Activated gamma-delta T cell treated with Interleukin-2 at 50 U/mL for 16 hours (primary cell): ENCODE data around the gene DUSP15.
A peak's percentile ranks its signal among the peaks of the same experiment; 100 is the strongest.

Source experiments
- DNase-seq: peaks from one replicate; pipeline ENCODE4 v3.0.0-alpha.2; 2020

Gene DUSP15

DNA sequence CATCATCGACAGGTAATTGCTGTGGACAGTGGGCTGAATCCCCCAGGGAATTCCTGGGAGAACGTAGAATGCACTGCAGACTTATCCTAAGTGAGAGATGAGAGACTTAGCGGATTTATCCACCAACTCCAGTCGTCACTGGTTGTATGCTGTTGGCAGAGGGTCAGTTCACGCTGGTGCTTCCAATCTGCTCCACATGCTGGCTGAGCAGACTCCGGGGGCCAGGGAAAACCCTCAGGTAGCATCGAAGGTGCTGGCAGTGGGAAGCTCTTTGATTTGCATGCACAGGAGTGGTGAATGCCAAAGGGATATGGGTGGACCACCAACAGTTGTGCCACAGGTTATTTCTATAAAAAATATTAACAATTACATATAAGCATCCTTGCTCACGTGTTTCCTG is 20.3 kb upstream of the DUSP15 start:
- no peak for DNase-seq

DNA sequence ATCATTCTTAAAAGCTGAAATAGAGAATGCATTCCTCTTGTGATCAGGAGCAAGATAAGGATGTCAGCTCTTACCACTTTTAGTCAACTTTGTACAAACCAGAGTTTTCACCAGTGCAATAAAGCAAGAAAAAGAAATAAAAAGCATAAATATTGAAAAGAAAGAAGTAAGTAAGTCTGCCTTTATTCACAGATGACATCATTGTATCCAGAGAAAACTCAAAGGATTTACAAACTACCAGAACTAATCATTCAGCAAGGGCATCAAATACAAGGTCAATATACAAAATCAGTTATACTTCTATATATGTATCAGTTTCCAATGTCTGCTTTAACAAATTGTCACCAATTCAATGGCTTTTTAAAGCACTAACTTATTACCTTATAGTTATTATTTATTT is 13.5 kb upstream of the DUSP15 start:
- DNase-seq: no peak

DNA sequence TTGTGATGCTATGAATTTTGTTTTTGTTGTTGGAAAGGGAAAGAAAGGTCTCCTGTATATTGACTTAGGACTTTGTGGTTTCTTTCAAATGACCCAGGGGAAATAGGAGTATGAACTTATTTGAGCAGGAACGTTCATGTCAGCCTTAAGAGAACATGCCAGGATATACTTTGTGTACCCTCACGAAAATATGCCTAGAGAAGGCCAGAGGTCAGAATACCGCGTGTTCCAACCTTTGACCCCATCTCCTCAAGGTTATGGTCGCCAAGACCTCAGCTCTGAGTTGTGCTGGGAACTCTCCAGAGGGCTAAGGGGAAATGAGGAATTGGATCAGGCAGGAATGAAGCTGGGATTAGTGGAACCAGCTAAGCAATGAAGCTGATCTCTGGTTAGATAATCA is 11.6 kb upstream of the DUSP15 start:
- DNase-seq: no peak

DNA sequence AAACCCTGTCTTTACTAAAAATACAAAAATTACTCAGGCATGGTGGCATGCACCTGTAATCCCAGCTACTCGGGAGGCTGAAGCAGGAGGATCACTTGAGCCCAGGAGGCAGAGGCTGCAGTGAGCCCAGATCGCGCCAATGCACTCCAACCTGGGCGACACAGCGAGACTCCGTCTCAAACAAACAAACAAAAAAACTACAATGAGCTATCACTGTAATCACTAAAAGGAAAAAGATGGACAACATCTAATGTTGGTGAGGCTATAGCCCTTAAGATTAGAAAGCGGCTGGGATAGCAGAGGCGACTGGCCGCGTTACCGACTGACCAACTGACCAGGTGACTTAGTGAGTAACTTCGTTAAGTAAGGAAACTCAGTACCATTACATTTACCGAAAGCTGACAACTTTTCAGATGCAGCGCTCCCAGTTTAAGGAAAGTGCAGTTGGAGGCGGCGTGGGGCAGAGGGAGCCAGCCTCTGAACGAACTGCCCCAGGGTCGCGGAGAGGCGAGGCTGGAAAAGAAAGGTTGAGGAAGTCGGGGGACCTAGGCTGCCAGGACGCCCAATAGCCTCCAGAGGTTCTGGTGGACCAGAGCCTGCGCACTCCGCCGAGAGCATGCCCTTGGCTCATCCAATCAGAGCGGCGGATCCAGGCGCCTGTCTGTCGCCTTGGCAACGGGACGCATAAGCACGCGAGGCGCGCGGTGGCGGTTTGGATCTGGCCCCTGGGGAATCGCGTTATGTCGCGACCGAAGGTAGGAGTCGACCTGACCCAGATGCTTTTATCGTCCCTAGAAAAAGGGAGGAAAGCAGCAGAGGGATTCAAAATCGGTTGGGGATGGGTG is 9.0 kb upstream of the DUSP15 start:
- DNase-seq: peak; percentile 70

DNA sequence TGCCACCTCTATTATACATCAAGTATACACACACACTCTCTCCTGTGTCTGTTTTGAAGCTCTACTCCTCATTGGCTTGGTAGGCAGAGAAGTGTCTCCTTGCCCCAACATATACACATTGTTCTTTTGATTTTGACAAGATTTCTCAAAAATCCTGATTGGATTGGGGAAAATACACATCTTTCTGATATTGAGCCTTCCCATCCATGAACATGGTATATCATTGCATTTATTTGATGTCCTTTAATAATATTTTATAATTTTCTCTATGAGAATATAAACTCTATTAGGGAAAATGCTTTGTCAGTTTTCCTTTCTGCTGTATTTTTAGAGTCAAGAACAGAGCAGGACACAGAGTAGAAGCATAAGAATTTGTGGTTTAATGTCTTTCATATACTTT is 7.4 kb upstream of the DUSP15 start:
- no peak for DNase-seq

DNA sequence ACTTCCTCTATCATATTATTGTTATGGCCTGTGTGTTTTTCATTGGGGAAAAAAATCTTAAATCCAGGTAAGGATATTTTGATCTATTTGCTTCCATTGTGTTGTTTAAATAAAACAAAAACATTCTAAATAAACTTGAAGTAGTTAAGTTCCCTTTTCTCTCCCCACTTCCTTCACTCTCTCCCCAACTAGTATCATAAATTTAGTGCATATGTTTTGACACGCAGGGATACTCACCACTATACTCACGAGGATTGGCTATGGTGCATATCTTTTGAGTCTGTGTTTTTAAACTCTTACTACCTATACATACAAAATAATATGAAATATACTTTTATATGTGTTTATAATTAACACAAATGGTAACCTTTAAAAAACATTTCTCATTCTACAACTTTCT is 5.3 kb upstream of the DUSP15 start:
- DNase-seq: no peak

DNA sequence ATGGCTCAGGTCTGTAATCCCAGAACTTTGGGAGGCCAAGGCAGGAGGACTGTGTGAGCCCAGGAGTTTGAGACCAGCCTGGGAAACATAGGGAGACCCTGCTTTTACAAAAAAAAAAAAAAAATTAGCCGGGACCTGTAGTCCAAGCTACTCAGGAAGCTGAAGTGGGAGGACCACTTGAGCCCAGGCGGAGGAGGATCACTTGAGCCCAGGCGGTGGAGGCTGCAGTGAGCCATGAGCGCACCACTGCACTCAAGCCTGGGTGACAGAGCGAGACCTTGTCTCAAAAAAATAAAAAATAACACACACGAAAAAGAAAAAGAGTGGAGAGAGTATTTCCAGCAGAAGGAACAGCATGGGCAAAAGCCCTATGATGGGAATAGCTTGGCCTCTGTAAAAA is 2.1 kb upstream of the DUSP15 start:
- DNase-seq: no peak

DNA sequence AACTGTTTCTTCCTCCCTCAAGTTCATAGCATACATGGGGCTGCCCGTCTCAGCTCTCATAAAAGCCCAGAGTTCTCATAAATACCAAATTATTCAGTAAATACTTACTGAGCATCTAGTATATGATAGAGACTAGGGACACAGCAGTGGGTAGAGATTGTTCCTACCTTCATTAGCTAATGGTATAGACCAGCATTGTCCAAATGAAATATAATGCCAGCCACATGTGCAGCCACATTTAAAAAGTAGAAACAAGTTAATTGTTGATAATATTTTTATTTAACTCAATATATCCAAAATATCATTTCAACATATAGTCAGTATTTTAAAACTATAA is 1.3 kb upstream of the DUSP15 start:
- no peak for DNase-seq

DNA sequence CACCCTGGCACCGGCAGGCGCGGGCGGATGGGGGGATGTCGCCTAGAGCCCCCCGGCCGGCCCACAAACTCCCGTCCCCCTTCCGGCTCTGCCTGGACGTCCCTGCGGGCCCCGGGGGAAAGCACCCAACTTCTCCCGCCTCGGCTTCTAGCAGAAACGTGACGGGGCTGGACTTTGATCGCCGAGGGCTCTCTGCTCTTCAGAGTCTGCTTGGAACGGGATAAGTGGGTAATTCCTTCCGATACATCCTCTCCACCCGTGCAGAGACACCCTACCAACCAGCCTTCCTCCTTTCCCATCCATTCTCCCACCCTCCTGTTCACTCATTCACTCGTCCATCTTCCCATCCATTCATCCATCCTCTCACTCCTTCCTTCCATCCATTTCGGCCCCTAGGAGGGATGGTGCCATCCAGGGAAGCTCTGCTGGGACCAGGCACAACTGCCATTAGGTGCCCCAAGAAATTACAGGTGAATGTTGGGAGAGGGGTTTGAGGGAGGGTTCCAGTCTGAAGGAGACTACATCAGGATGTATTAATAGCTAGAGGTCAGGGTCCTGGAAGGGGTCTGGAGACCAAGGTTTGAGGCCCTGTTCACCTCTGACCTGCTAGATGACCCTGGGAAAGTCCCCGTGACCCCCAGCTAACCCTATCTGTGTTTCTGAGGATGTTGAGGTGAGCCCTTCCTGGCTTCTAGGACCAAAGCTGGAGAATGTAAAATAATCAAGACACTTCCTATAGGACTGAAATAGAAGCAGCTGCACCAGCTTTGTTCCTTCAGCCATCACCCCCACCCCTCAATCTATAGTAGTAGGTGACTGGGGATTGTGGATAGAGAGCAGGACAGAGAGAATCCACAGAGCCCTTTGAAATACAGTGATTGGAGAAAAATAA is 645 bp upstream of the DUSP15 start:
- no peak for DNase-seq

DNA sequence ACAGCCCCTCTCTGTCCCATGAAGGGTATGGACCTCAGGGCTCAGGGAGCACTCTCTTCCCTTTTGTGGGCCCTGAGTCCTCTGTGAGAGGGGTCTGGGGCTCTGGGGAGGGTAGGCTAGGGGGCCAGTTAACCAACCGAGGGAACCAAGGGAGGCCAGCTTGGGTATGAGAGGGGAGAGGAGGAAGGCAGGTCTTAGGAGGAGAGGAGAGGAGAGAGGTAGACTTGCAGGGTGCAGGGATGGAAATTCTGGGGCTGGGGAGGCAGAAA is 720 bp downstream of the DUSP15 start:
- DNase-seq: no peak

DNA sequence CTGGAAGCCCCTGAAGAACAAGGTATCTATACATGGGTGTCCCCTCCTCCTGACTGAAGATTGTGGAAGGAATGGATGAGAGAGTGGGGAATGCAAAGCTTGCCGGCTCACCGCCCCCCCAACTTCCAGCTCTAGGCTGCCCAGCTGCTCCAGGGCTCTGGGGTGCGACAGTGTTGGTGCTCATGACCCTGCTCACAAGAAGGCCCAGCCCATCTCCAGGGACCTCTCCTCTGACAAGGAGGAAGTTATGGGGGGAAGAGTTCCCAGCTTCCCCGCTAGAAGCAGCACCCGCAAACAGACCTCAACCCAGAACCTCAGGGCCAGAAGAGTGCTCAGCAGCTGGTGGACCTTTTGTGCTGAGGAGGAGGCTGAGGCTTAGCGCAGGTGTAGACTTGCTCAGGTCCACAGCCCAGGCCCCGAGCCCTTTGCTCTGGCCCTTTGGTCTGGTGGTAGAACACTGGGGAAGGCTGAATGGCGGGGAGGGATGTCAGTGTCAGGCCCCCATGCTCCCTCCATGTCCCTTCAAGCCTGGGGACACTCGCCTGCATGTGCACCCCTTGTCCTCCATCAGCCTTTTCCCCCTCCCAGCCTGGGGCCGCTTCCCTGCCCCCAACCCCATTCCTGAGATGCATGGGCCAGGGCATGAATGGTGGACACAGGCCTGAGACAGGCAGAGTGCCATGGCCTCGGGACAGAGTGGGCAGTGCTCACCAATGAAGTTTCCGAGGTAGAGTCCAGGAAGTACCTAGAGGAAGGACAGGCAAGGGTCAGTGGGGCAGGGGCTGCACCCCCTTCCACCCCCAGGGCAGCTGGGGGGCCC is 1.3 kb downstream of the DUSP15 start:
- DNase-seq: no peak

DNA sequence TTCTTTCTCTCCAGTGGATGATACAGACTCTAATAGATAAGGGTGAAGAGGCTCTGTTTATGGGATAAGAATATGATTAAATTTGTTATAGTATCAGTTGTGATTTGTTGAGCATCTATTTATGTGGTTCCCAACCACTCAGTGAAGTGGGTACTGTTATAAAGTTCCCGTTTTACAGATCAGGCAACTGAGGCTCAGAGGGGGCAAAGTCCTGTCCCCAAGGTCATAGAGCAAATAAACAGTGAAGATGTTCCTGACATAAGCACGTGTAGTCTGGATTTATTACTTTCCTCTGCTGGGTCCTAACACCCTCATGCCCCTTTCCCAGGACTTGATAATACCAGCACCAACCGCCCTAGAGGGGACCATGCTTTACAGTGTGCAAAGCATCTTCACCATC is 4.1 kb downstream of the DUSP15 start:
- no peak for DNase-seq

DNA sequence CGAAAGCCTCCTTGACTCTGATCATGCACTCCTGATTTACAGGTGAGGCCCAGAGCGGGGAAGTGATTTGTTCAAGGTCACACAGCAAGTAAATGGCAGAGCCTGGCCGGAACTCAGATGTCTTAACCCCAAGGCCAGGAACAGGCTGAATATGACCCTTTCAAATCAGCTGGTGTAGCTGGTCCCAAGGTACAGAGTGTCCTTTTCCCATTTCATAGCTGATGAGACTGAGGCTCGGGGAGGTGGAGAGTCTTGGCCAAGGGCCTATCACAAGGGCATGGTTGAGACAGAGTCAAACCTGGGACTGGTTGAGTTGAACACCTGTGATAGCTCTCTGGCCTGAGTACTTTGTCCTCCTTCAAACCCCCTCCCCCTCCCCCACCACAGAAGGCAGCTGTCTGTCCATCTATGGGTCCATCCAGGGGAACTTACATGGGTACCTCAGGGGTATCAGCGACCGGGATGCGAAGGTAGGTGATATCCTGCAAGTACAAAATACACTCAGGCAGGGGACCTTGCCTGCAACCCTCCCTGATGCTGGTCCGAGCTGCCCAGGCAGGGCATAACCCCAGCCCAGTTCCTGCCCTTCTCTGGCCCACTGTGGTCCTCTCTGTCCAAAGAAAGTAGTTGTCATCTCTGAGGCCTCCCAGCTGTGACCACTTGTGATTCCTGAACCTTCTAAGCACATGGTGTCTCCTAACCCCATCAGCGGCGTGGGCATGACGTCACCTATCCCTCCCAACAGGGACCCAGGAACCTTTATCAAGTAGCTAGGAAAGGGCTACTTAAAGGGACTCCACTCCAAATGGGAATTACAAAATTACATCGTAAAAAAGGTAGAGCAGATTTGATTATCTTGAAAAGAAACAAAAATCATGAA is 5.6 kb downstream of the DUSP15 start:
- no peak for DNase-seq

DNA sequence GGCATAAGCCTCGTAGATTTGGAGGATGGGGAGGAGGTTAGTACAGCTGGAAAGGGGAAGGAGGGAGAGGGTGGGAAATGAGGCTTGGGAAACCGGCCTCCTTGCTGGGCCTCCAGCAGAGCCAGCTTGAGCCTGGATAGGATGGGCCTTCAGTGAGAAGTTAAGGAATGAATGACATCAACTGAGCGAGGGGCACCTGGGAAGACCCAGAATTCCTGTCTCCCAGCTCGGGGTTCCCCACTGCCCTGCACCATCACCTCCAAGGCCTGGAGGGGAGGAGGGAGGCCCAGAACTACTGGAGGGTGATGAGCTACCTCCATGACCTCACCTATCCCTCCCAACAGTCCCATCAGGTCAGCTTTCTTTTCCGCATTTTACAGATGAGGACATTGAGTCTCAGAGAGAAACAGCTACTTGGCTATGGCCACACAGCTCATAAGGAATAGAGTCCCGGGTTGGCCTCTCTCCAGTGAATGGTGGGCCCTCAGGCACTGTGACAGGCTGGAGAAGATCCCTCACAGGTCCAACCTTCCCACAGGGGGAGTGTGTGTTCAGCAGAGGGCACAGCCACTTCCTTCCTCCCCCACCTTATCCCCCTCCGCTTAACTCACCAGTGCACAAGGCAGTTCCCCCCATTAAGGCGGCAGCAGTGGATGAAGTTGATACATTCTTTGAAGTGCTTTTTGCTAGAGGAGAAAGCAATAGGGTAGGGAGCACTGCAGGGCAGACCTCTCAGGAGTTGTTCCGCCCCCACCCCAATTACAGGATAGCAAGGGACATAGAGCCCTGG is 6.8 kb downstream of the DUSP15 start:
- DNase-seq: no peak

DNA sequence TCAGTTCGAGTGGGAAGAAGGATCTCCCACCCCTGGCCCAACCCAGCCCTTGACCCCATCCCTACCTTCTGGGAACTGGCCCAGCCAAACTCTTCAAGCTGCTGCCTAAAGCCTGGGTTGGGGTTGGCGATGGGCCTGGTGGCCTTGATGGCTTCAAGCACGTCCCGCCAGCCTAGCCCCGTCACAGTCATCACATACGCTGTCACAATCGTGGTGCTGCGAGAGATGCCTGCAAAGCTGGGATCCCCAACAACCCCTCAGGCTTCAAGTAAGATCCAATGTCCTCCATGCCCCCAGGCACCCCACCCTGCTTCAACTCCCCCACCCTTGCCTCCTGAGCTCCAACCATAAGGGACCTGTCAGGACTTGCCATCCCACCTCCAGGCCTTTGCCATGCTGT is 7.8 kb downstream of the DUSP15 start:
- DNase-seq: no peak

DNA sequence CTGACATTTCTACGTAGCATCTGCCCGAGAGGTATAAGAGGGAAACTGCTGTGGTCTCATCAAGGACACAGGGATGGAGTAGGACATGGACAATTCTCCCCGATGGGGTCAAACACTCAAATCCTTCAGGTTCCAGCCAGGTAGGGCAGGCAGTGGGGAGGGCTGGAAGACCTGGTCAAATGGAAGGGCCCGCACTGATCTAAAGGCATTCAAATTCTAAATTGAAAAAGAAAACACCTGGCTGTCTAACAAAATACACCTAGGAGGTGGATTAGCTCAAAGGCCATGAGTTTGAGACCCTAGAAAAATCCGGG is 8.2 kb downstream of the DUSP15 start:
- DNase-seq: no peak

DNA sequence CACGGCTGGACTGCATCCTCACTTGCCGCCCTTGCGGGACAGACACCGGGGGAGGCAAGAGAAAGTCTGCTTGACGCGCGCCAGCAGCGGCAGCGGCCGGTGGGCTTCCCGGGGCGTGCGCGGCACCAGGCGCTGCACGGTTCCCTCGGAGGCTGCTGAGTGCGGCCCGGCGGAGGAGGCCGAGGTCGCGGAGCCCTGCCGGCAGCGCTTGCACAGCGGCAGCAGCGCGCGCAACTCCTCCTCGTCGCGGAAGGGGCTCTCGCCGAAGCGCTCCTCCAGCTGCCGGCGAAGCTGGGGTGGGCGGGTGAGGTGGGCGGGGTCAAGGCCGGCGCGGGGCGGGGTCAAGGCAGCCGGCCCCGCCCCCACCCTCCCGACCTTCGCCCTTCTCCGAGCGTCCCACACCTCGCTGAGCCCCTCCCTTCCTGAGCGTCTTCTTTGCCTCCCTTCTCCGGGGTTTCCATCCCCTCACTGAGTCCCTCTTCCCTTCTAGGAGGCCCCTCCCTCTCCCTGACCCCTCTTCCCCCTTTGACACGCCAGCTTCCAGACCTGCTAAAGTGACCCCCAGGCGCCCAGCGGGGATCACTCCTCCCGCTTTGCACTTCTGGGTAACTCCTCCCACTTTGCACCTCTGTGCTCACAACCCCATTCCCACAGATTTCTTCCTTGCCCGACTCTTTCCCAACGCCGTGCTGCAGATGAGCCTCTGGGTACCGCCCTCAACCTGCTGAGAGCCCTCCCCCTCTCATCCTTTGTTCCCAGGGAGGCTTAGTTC is 8.8 kb downstream of the DUSP15 start:
- peak; percentile 62 for DNase-seq

DNA sequence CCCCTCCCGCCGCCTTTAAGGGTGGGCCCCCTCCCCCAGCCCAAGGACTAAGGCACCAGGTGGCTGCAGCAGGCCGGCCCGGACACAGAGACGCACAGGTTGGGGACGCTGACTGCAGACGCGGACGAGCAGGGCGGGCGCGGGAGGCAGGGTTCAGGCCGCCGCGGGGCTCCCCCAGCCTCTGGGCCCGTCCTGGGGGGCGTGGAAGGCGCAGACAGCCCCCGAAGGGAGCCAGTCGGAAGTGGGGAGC is 9.3 kb downstream of the DUSP15 start:
- no peak for DNase-seq

DNA sequence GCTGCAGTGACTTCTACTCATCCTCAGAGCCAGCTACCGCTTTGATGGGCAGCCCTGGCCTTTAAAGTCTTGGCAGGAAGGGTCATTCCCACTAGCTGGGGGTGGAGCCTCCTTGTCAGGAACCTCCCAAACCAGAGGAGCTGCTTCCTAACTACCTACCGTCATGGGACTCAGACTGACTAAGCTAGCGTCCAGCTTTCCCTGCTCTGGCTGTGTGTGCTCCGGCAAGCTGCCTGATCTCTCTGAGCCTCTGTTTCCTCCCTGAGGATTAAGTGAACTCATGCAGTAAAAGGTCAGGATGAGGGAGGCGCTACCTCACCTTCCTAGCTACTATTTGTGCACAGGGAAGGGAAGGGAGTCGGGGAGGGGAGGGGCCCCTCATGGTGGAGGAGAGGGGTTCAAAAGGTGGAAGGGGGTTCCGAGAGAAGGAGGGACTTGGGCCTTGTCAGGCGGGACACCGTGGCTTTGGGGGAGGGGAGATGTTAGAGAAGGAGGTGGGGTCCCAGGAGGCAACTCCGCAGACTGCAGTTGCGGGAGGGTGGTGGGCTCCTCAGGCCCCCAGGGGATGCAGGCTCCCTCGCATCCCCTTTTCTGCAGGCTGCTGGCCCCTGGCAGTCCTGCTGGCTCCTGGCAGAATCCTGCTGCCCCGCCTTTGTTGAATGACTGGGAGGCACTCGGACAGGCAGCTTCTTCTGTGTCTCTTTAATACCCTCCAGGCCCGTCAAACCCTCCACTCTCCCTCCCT is 9.8 kb downstream of the DUSP15 start:
- DNase-seq: no peak

DNA sequence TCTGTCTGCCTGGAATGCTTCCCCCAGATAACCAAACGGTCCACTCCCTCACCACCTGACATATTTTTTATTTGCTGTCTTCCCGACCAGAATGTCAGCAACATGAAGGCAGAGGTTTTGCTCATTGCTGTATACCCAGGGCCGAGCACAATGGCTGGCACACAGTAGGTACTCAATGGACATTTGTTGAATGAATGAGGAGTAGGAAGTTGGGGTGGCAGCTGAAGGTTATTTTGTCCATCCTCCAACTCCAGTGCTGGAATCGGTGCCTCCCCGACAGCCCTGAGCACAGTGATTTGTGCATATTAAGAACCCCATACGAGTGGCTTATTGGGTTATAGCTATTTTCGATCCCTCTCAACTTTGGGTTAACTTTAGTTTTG is 10.3 kb downstream of the DUSP15 start:
- DNase-seq: no peak
